OCI-LY7 (cell line): ENCODE data around the gene ZNF569. TPM values are rescaled to one million over a fixed set of nuclear protein-coding genes. Genes with fewer than 3 reads are reported as not detected.
A peak's percentile ranks its signal among the peaks of the same experiment; 100 is the strongest.

Source experiments
- BruUV-seq: library from RNA; stranded (reverse); fragments of 400-500 nt; replicated peaks from 2 replicates; lab custom pipeline; 2021; lab: Mats Ljungman, UMichigan
- CTCF ChIA-PET: fragments of 300-600 bp; sonication (Branson Sonifier 250); formaldehyde crosslinking; loops from one replicate; lab custom pipeline; 2022; ENCODE audit warnings: antibody characterized with exemption; ENCODE audit not compliant: unreplicated experiment; lab: Charles Lee
- POLR2A ChIA-PET: fragments of 300-600 bp; sonication (Branson Sonifier 250); formaldehyde crosslinking; loops from one replicate; lab custom pipeline; 2022; ENCODE audit warnings: antibody characterized with exemption; lab: Charles Lee
- DNase-seq: peaks from one replicate; pipeline ENCODE4 v3.0.0-alpha.2; 2015; ENCODE audit warnings: low spot score
- H2AFZ ChIP-seq: fragments of 200-600 bp; sonication (generic), shearing (Covaris generic); 2 replicates; pipeline ENCODE4 v1.6.1; 2014; ENCODE audit warnings: mild to moderate bottlenecking, antibody characterized with exemption, low read length, moderate library complexity
- H3K27ac ChIP-seq: fragments of 200-600 bp; sonication (generic); 2 replicates; pipeline ENCODE4 v1.5.1; 2014; ENCODE audit warnings: mixed run types, low read depth, mild to moderate bottlenecking, moderate library complexity, low read length, inconsistent platforms; ENCODE audit not compliant: poor library complexity, severe bottlenecking
- H3K36me3 ChIP-seq: fragments of 200-600 bp; sonication (generic); 2 replicates; pipeline ENCODE4 v1.6.1; 2014; ENCODE audit warnings: mild to moderate bottlenecking, antibody characterized with exemption, low read length, moderate library complexity, mixed read lengths; ENCODE audit not compliant: insufficient read depth
- H3K4me1 ChIP-seq: fragments of 200-600 bp; sonication (generic); 2 replicates; pipeline ENCODE4 v1.5.1; 2014; ENCODE audit warnings: mild to moderate bottlenecking, low read length; ENCODE audit not compliant: insufficient read depth, poor library complexity, severe bottlenecking
- H3K4me2 ChIP-seq: fragments of 200-600 bp; sonication (generic); 2 replicates; pipeline ENCODE4 v1.6.1; 2014; ENCODE audit warnings: mild to moderate bottlenecking, low read length
- H3K4me3 ChIP-seq: fragments of 200-600 bp; sonication (generic); 2 replicates; pipeline ENCODE4 v1.5.1; 2014; ENCODE audit warnings: mild to moderate bottlenecking, low read depth, low read length; ENCODE audit not compliant: poor library complexity, severe bottlenecking
- H3K79me2 ChIP-seq: fragments of 200-600 bp; sonication (generic); 2 replicates; pipeline ENCODE4 v1.6.1; 2016; ENCODE audit warnings: low read depth, mild to moderate bottlenecking, low read length, moderate library complexity, mixed read lengths; ENCODE audit not compliant: insufficient read depth
- H3K9me2 ChIP-seq: fragments of 200-600 bp; sonication (generic); 2 replicates; pipeline ENCODE4 v1.6.1; 2016; ENCODE audit warnings: mild to moderate bottlenecking, low read length, mixed read lengths; ENCODE audit not compliant: insufficient read depth
- H3K9me3 ChIP-seq: fragments of 200-600 bp; sonication (generic); 2 replicates; pipeline ENCODE4 v1.6.1; 2014; ENCODE audit warnings: mild to moderate bottlenecking, mixed run types, low read length, mixed read lengths
- H4K20me1 ChIP-seq: fragments of 200-600 bp; sonication (generic); 2 replicates; pipeline ENCODE4 v1.6.1; 2014; ENCODE audit warnings: mild to moderate bottlenecking, antibody characterized with exemption, low read length, moderate library complexity, mixed read lengths; ENCODE audit not compliant: insufficient read depth
- CTCF ChIP-seq: fragments of 200-600 bp; sonication (generic); conservative IDR thresholded peaks from 2 replicates; pipeline ENCODE4 v1.5.1; 2014; ENCODE audit warnings: mild to moderate bottlenecking, antibody characterized with exemption, low read length, moderate library complexity, mixed read lengths
- EZH2phosphoT487 ChIP-seq: fragments of 200-600 bp; sonication (generic); IDR thresholded peaks from 2 replicates; pipeline ENCODE4 v1.6.1; 2018; ENCODE audit warnings: low read depth, borderline replicate concordance, mild to moderate bottlenecking, mixed run types, antibody characterized with exemption, low read length, moderate library complexity, mixed read lengths
- intact Hi-C: fragments of 100-400 bp; cut with micrococcal nuclease; formaldehyde crosslinking; loops from one replicate; pipeline ENCODE4 v1.10.0; 2022; ENCODE audit not compliant: unreplicated experiment
- total RNA-seq, 2 experiments: library from RNA; depleted of rRNA in 1 of 2; stranded (reverse); fragments of >200 nt in 1 of 2; shearing (Covaris generic) in 1 of 2; gene quantifications; 2 replicates each; pipeline ENCODE4 v1.2.3, GENCODE V29; 2014 to 2022

Gene ZNF569
- total RNA-seq, 2 experiments from 2014 or later = 10.5 to 12.2 TPM

- intact Hi-C loops = loop anchor here (5.0 to 10.0 kb wide), 6 partner anchors 123 to 1254 kb away; partner anchors contain the start of genes ZNF146, ZNF420, ZNF529 and ZNF540
- H4K20me1 ChIP-seq = no peaks in the 10 kb centered on the region
- BruUV-seq = TSS peak; percentile 61
- peak within 1 kb of the TSS; percentile 73 for H3K4me2 ChIP-seq
- H3K36me3 ChIP-seq = peaks cover 20% of the 10 kb centered on the region
- peaks cover 28% of the 10 kb centered on the region for H3K9me3 ChIP-seq
- ChIA-PET CTCF (no interaction called here), POLR2A (interaction anchor here (0.5 to 0.7 kb wide), 2 partner anchors 98 to 198 kb away, joined by 3 read pairs; partner anchors contain the start of gene ZNF527)
- peak within 1 kb of the TSS; percentile 78 for H3K4me3 ChIP-seq
- H2AFZ ChIP-seq = peak within 1 kb of the TSS; percentile 97
- H3K79me2 ChIP-seq = peaks cover 12% of the 10 kb centered on the region; the same call in 1 of the 2 replicates
- DNase-seq = peak; percentile 84
- H3K9me2 ChIP-seq = no peaks in the 10 kb centered on the region
- H3K4me1 ChIP-seq = peaks cover 16% of the 10 kb centered on the region
- TF ChIP-seq EZH2phosphoT487 (no peak), CTCF (no peak)
- no peak within 1 kb of the TSS for H3K27ac ChIP-seq
Observed at GRCh38 chr19:37468961-37469777, 1.9 kb upstream of the ZNF569 start, which contains the start of gene ZNF570. Gene ZNF570, plus strand, starts transcription at chr19:37469356. Its CDS starts 999 bp downstream, at chr19:37470355.

- TSS peak; percentile 78 for BruUV-seq
- ChIA-PET CTCF (no interaction called here), POLR2A (no interaction called here)
- Histone ChIP-seq H3K27ac (peak overlapping the region; percentile 81), H3K36me3 (peaks cover 34% of the 10 kb centered on the region), H3K4me2 (peak overlapping the region; percentile 66), H3K9me3 (peaks cover 28% of the 10 kb centered on the region), H3K4me3 (peak overlapping the region; percentile 78), H3K79me2 (peaks cover 12% of the 10 kb centered on the region; the same call in 1 of the 2 replicates), H3K9me2 (no peaks in the 10 kb centered on the region), H2AFZ (peak overlapping the region; percentile 97; the same call in 1 of the 2 replicates), H4K20me1 (no peaks in the 10 kb centered on the region), H3K4me1 (peaks cover 16% of the 10 kb centered on the region)
- intact Hi-C loops = loop anchor here (1.0 to 10.0 kb wide), 7 partner anchors 96 to 1253 kb away; partner anchors contain the start of genes ZNF146, ZNF420, ZNF527 and ZNF529
- TF ChIP-seq CTCF (no peak), EZH2phosphoT487 (no peak)
- DNase-seq = no peak
Observed at GRCh38 chr19:37467608-37468090, 405 bp upstream of the ZNF569 start.
